GM11168 (cell line): ENCODE data around the gene VILL.
"Not testable (repeated sequence)": the region's sequence is repeated elsewhere in the genome, so short reads cannot be mapped to it uniquely, and the experiment has no call there.

Experiments
- in situ Hi-C: fragments of 300-500 bp; cut with MboI; formaldehyde crosslinking; loops from one replicate; pipeline ENCODE4 v1.12.0; 2022; ENCODE audit warnings: low sequenced_read_pairs; ENCODE audit not compliant: unreplicated experiment

The VILL gene

GRCh38 chr3:37961622-37962431 lies 28.8 kb upstream of the VILL start:
- in situ Hi-C loops, result no loop called here

GRCh38 chr3:37963016-37963415 lies 27.6 kb upstream of the VILL start:
- in situ Hi-C loops, result no loop called here

- in situ Hi-C loops, result no loop called here
Measured at GRCh38 chr3:37963635-37964034, 27.0 kb upstream of the VILL start.

GRCh38 chr3:37964146-37964545 lies 26.4 kb upstream of the VILL start:
- in situ Hi-C loops, result no loop called here

GRCh38 chr3:37964716-37965115 lies 25.9 kb upstream of the VILL start:
- in situ Hi-C loops, result loop anchor here (5.0 kb wide), 1 partner anchor 107 kb away; no protein-coding TSS in a partner anchor

GRCh38 chr3:37967260-37967881 lies 23.2 kb upstream of the VILL start:
- in situ Hi-C loops, result loop anchor here (5.0 kb wide), 1 partner anchor 110 kb away; no protein-coding TSS in a partner anchor

- in situ Hi-C loops, result loop anchor here (5.0 kb wide), 1 partner anchor 111 kb away; no protein-coding TSS in a partner anchor
Measured at GRCh38 chr3:37968199-37968598, 22.4 kb upstream of the VILL start.

GRCh38 chr3:37968813-37969595 lies 21.6 kb upstream of the VILL start:
- in situ Hi-C loops, result loop anchor here (5.0 kb wide), 1 partner anchor 112 kb away; no protein-coding TSS in a partner anchor

GRCh38 chr3:37969596-37970100 lies 20.9 kb upstream of the VILL start:
- in situ Hi-C loops, result loop anchor here (5.0 kb wide), 1 partner anchor 112 kb away; no protein-coding TSS in a partner anchor

- in situ Hi-C loops, result no loop called here
Measured at GRCh38 chr3:37970802-37971201, 19.8 kb upstream of the VILL start.

GRCh38 chr3:37971467-37971866 lies 19.1 kb upstream of the VILL start:
- in situ Hi-C loops, result no loop called here

- in situ Hi-C loops, result not testable (repeated sequence)
Measured at GRCh38 chr3:37972056-37972455, 18.5 kb upstream of the VILL start.

- in situ Hi-C loops, result no loop called here
Measured at GRCh38 chr3:37973246-37974054, 17.1 kb upstream of the VILL start.

GRCh38 chr3:37974121-37975083 lies 16.2 kb upstream of the VILL start:
- in situ Hi-C loops, result no loop called here

- in situ Hi-C loops, result no loop called here
Measured at GRCh38 chr3:37979541-37980461, 10.8 kb upstream of the VILL start.

- in situ Hi-C loops, result no loop called here
Measured at GRCh38 chr3:37980462-37981347, 9.9 kb upstream of the VILL start.

GRCh38 chr3:37981348-37981664 lies 9.3 kb upstream of the VILL start:
- in situ Hi-C loops, result no loop called here
